Small intestine (tissue), 16 donors: ENCODE measurements around the gene CCN6. TPM values are rescaled to one million over a fixed set of nuclear protein-coding genes. Genes with fewer than 3 reads are reported as not detected.
A peak's percentile ranks its signal among the peaks of the same experiment; 100 is the strongest.

Source experiments
- DNase-seq, 2 donors: peaks; one replicate each; pipeline versions ENCODE4 v3.0.0 to v3.0.0-alpha.2; 2013
- FAIRE-seq: peaks from 2 replicates; lab custom pipeline; 2012; peaks lifted over from hg19 to GRCh38; lab: Jason Lieb, UNC
- H3K27ac ChIP-seq, 3 donors: one replicate each; pipeline ENCODE4 v1.5.1; 2013; ENCODE audit warnings: low read length in 2 of 3, mild to moderate bottlenecking in 2 of 3, control low read depth in 1 of 3, inconsistent platforms in 1 of 3, low read depth in 1 of 3, moderate library complexity in 1 of 3
- H3K27me3 ChIP-seq, 3 donors: one replicate each; pipeline ENCODE4 v1.6.1; 2013; ENCODE audit warnings: low read length in 3 of 3, inconsistent platforms in 1 of 3; ENCODE audit not compliant: control insufficient read depth in 3 of 3, insufficient read depth in 3 of 3
- H3K36me3 ChIP-seq, 3 donors: one replicate each; pipeline ENCODE4 v1.6.1; 2013; ENCODE audit warnings: low read length in 3 of 3, inconsistent platforms in 1 of 3, low read depth in 1 of 3, mild to moderate bottlenecking in 1 of 3, moderate library complexity in 1 of 3; ENCODE audit not compliant: control insufficient read depth in 3 of 3, insufficient read depth in 2 of 3
- H3K4me1 ChIP-seq, 3 donors: one replicate each; pipeline ENCODE4 v1.6.1; 2013; ENCODE audit warnings: low read length in 2 of 3, inconsistent platforms in 1 of 3, low read depth in 1 of 3, mild to moderate bottlenecking in 1 of 3, moderate library complexity in 1 of 3; ENCODE audit not compliant: control insufficient read depth in 3 of 3, insufficient read depth in 2 of 3
- H3K4me3 ChIP-seq, 3 donors: one replicate each; pipeline ENCODE4 v1.5.1; 2013; ENCODE audit warnings: low read length in 3 of 3, control low read depth in 1 of 3, inconsistent platforms in 1 of 3, low read depth in 1 of 3, mild to moderate bottlenecking in 1 of 3, moderate library complexity in 1 of 3
- H3K9me3 ChIP-seq, 2 donors: one replicate each; pipeline ENCODE4 v1.6.1; 2013; ENCODE audit warnings: low read depth in 1 of 2, low read length in 1 of 2; ENCODE audit not compliant: control insufficient read depth in 2 of 2, insufficient read depth in 1 of 2
- WGBS, 3 donors: extraction: QIAGEN DNeasy Blood & Tissue Kit; methylation state at CpG; one replicate each; pipeline ENCODE4 v1.1.7; 2013; 5-methylcytosine and 5-hydroxymethylcytosine counted together
- long read RNA-seq, 10 donors: transcript quantifications; one replicate each; lab custom pipeline, GENCODE V29; 2026
- polyA plus RNA-seq, 4 donors: library from polyadenylated mRNA; stranded (reverse) in 3 of 4; unstranded in 1 of 4; fragments of 200-250 nt in 3 of 4; fragments of 120-200 nt in 1 of 4; gene quantifications; one replicate each; pipeline versions ENCODE4 v1.2.1 to v1.2.3, GENCODE V29; 2013
- donor health status: healthy with polysubstance abuse.
- donor health status: control.
- donor health status: control.
- donor health status: Bipolar disorder and iron deficiency.
- donor health status: healthy.

The CCN6 gene
- under 1 TPM in 1 of 4 donors, not detected in 3; 0.28 TPM for polyA plus RNA-seq
- long read RNA-seq, donor 1 = 0 reads
- long read RNA-seq, donor 2 = 0 reads
- long read RNA-seq, donor 3 = 0 reads
- long read RNA-seq, donor 4 = 0 reads
- long read RNA-seq, donor 5 = 0 reads
- long read RNA-seq, donor 6, partial matches to known transcripts = 0 of 6 reads
- long read RNA-seq, donor 6, other reads (novel, unspliced or antisense) = 6 of 6 reads
- long read RNA-seq, donor 7 = 0 reads
- long read RNA-seq, donor 8 = 0 reads
- long read RNA-seq, donor 9 = 0 reads
- long read RNA-seq, donor 10, partial matches to known transcripts = 20 of 26 reads
- long read RNA-seq, donor 10, other reads (novel, unspliced or antisense) = 6 of 26 reads

GRCh38 chr6:112054001-112054400, at the start of gene CCN6:
Gene CCN6, plus strand, starts transcription at chr6:112054104. Its CDS starts 254 bp downstream, at chr6:112054358.
- H3K9me3 ChIP-seq = no peaks in the 10 kb centered on the region
- no peaks in the 10 kb centered on the region for H3K27me3 ChIP-seq
- no peaks in the 10 kb centered on the region for H3K4me1 ChIP-seq
- DNase-seq (peak in 1 of 2 donors; percentile 3), FAIRE-seq (no peak)
- H3K4me3 ChIP-seq = no peak within 1 kb of the TSS
- H3K36me3 ChIP-seq = no peaks in the 10 kb centered on the region
- H3K27ac ChIP-seq = no peak within 1 kb of the TSS
- WGBS, 3 donors = 51 to 77% (median 61%) methylated on average over 12 of the region's 12 CpGs

DNA sequence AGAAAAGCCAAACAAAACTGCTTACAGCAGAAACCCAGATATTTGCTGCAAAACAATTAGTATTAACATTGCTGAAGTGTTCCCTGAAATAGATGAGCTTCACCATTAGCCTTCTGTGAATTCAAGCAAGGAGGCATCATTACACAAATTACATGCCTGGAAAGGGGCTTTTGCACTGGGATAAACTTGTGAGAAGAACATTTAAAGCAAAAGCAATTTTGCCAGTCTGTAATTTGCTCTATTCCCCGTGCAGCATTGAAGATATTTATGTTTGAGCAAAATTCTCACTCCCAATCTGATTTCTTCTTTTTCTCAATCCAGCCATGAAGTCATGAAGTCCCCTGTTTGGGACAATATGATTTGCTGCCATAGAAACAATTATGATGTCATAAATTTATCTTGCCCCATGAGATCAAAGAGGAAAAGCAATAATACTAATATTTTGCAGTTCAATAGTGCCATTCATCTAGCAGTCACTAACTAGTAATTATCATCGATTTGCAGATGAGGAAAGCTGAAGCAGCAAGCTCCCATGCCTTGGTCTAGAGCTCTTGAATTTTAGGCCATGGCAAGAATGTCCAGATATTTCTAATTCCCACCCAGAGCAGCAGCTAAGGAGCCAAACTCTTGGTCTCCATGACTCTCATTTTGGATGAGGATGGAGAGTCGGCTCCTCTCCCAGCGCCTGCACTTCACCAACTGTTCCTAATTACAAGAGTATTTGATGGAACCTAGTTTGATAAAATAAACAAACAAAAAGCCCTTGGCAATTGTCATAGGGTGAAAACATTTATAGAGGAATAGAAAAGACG, 49.5 kb upstream of the CCN6 start:
- WGBS, 3 donors = 52 to 64% (median 57%) methylated on average over 5 of the region's 5 CpGs
- FAIRE-seq = no peak
- Histone ChIP-seq H3K4me1 (no peaks in the 10 kb centered on the region), H3K4me3 (no peak overlapping the region), H3K36me3 (no peaks in the 10 kb centered on the region), H3K27ac (no peak overlapping the region), H3K9me3 (peaks cover 0 to 5% of the 10 kb centered on the region in 2 donors), H3K27me3 (no peaks in the 10 kb centered on the region)
- no peak for DNase-seq

DNA sequence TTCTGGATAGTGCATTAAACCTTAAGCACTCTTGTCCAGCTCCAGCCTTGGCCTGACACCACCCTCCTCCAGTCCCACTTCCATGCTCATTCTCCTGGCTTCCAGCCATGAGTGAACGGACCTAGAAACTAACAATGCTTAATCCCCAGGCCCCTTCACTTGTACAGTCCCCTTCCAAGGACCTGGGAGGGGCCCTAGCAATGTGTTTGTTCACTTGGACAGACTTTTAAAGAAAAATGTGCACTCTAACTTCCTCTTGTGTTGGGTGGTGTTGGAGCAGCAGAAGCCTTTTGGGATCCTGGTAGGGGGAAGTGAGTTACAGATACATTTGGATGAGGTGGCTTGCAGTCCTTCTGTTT, 48.9 kb upstream of the CCN6 start:
- no peak for FAIRE-seq
- 21 to 27% (median 22%) methylated on average over 1 of the region's 1 CpG for WGBS, 3 donors
- DNase-seq = no peak
- no peak overlapping the region for H3K4me3 ChIP-seq
- no peaks in the 10 kb centered on the region for H3K4me1 ChIP-seq
- H3K36me3 ChIP-seq = no peaks in the 10 kb centered on the region
- no peaks in the 10 kb centered on the region for H3K27me3 ChIP-seq
- no peak overlapping the region for H3K27ac ChIP-seq
- H3K9me3 ChIP-seq = peaks cover 0 to 5% of the 10 kb centered on the region in 2 donors

DNA sequence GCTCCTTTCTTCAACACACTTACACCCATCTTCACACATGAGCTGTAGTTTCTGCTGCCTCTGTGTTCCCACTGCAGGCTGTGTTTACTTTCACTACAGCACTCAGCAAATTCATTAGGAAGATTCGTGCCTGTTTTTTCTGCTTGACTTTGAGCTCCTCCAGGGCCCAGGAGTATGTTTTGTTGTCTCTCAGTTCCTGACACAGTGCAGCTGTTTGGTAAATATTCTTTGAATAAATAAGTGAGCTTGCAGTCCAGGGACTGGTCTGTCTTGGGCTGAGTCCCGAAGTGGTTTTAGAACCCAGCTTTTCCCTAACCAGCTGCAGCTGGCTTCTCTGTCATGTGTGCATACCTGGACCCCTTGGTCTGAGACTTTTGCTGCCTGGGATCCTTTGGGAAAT, 46.6 kb upstream of the CCN6 start:
- no peak overlapping the region for H3K4me3 ChIP-seq
- H3K27me3 ChIP-seq = no peaks in the 10 kb centered on the region
- 27 to 45% (median 38%) methylated on average over 2 of the region's 2 CpGs for WGBS, 3 donors
- no peaks in the 10 kb centered on the region for H3K4me1 ChIP-seq
- no peaks in the 10 kb centered on the region for H3K9me3 ChIP-seq
- FAIRE-seq (no peak), DNase-seq (peak in 1 of 2 donors; percentile 22)
- H3K36me3 ChIP-seq = no peaks in the 10 kb centered on the region
- no peak overlapping the region for H3K27ac ChIP-seq

DNA sequence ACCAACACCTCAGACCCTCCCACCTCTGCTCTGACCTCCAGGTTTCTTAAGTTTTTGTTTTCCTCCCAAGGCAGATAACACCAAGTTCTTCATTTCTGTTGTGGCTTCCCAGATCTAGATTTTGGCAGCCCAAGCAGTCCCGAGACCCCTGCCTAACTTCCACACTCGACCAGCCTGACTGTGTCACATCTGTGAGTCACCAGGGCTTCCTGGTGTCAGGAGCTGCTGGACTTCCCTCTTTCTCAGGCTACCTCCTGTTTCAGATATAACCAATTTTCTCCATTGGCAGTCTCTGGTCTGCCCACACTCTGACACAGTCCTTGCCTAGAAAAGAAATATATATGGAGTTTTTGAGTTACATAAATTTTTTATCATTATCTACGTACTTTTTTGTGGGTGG, 46.1 kb upstream of the CCN6 start:
- DNase-seq (no peak), FAIRE-seq (no peak)
- WGBS, 3 donors = 61 to 73% (median 61%) methylated on average over 3 of the region's 3 CpGs
- Histone ChIP-seq H3K9me3 (no peaks in the 10 kb centered on the region), H3K4me3 (no peak overlapping the region), H3K36me3 (no peaks in the 10 kb centered on the region), H3K4me1 (no peaks in the 10 kb centered on the region), H3K27ac (peak overlapping the region in 1 of 3 donors; percentile 38), H3K27me3 (no peaks in the 10 kb centered on the region)

DNA sequence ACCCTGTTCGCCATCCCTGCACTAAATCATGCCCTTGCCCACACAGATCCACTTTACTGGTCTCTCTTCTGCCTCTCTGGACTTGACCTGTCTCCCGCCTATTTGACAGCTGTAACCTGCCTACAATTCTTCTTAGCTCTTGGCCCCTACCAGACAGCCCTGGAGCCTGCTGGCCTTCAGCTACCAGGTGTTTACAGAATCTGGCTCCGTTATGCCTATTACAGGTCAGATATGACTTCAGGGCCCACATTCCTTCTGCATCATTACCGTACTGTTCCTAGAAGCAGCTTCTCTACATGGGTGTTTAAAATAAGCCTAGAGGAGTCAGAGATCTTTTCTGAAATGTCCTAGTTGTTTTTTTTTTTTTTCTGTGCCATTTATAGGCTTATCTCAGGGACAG, 45.4 kb upstream of the CCN6 start:
- Histone ChIP-seq H3K36me3 (no peaks in the 10 kb centered on the region), H3K4me3 (no peak overlapping the region), H3K27me3 (no peaks in the 10 kb centered on the region), H3K9me3 (no peaks in the 10 kb centered on the region), H3K4me1 (no peaks in the 10 kb centered on the region), H3K27ac (no peak overlapping the region)
- FAIRE-seq = no peak
- DNase-seq = no peak
- 83 to 87% (median 85%) methylated on average over 4 of the region's 4 CpGs for WGBS, 3 donors

DNA sequence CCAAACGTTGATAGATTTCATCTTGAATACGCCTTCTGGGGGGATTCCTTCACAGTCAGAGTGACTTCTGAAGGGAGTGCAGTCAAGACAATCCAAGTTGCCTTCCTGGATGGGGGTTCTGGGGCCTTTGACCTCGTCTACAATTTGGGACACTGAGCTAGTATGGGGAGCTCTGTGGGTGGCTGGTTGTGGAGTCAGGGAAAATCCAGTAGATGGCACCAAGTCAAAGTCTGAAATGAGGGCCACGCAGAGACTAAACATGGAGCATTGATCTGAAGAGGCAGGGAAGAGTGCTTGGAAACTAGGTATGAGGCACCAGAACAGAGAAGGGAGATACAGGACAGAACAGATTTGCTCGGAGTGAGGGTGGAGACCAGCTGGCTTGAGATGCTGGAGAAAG, 43.6 kb upstream of the CCN6 start:
- WGBS, 3 donors = 61 to 82% (median 78%) methylated on average over 5 of the region's 5 CpGs
- Histone ChIP-seq H3K4me3 (no peak overlapping the region), H3K27ac (no peak overlapping the region), H3K27me3 (no peaks in the 10 kb centered on the region), H3K36me3 (no peaks in the 10 kb centered on the region), H3K4me1 (peaks cover 0 to 3% (median 0%) of the 10 kb centered on the region in 3 donors), H3K9me3 (no peaks in the 10 kb centered on the region)
- FAIRE-seq (no peak), DNase-seq (no peak)

DNA sequence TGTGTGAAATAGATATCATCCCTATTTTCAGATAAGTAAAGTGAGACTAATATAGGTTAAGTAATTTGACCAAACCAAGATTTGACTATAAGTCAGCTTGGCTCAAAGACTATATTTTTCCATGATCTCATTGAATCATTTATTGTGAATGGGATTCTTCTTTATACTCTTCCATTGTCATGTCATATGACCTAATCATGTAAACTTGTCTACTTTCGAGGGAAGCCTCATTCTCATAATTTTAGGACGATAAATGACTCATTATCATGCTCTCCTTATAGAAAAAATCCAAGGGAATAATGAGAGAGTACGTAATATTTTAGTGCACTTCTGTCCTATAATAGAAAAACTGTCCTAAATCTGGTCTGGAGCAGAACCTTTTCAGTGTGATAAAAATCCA, 40.9 kb upstream of the CCN6 start:
- DNase-seq (no peak), FAIRE-seq (no peak)
- 83 to 88% (median 85%) methylated on average over 3 of the region's 3 CpGs for WGBS, 3 donors
- Histone ChIP-seq H3K27ac (no peak overlapping the region), H3K27me3 (no peaks in the 10 kb centered on the region), H3K4me1 (peaks cover 0 to 3% (median 0%) of the 10 kb centered on the region in 3 donors), H3K9me3 (no peaks in the 10 kb centered on the region), H3K4me3 (no peak overlapping the region), H3K36me3 (no peaks in the 10 kb centered on the region)
